HG03565 (cell line): Measurements from ENCODE around the gene KIF26B.
"Not testable (repeated sequence)": the region's sequence is repeated elsewhere in the genome, so short reads cannot be mapped to it uniquely, and the experiment has no call there.

Source experiments
- ATAC-seq: cut with Tn5 transposase; IDR thresholded peaks from one replicate; pipeline ENCODE4 v1.9.1; 2021; ENCODE audit warnings: mild to moderate bottlenecking, moderate library complexity; ENCODE audit not compliant: unreplicated experiment

KIF26B gene

GRCh38 chr1:245377854-245378253 is 223.1 kb downstream of the KIF26B start:
- no peak for ATAC-seq

DNA sequence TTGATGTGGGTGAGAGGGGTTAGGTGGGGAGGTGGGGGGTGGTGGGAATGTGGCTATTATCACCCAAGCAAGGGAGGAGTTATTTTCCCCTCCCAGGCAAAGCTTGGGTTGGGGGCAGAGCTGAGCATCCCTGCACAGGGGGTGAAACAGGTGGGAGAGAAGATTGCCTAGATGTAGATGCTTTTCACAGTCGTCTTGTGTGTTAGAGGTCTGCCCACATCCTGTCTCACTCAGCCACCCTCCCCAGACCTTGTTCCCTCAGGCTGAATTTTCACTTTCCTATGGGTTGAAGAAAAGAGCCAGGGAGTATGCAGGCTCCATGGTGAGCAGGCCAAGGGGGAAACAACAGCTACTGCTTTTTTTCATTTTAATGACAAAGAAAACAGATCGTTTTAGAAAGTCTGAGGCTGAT is 223.5 kb downstream of the KIF26B start:
- ATAC-seq: no peak

GRCh38 chr1:245378745-245379144 is 224.0 kb downstream of the KIF26B start:
- no peak for ATAC-seq

GRCh38 chr1:245380790-245381535 is 226.2 kb downstream of the KIF26B start:
- no peak for ATAC-seq

GRCh38 chr1:245382981-245383380 is 228.2 kb downstream of the KIF26B start:
- no peak for ATAC-seq

DNA sequence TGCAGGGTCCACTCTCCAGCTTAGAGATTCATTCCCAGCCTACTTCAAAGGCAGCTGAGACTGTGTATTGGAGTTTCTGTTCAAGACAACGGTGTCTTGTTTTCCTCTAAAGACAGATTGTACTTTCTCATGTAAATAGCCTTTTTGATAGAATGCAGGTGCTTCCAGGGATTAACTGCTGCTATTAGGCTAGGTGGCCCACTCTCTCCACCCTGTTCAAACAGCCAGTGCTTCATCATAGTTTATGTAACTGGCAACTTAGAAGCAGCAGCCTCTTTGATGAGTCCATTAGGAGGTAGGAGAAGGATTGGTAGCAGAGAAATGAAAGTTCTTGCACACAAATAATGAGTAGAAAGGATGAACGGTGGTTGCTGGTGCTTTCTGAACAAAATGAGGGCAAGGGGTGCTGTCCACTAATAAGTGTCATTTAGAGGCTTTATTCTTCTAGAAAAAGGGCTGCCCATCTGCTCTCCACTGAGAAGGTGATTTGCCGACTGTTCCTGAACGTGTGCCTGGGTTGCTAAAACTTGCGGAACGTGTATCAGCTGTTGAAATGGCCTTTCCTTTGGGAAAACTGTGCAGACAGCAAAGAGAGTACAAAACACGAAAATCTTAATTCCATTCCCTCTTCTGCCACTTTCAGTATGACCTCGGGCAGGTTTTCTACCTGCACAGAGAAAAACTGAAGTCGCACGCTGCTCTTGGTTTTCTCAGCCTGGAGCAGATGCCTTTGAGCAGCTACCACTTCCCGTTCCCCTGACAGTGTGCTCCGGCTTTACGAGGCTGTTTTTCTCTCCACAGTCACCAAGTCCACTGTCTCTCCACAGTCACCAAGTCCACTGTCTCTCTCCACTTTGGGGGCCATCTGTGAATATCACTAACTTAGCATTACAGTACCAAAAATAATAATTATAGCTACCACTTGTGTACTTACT is 228.9 kb downstream of the KIF26B start:
- ATAC-seq: no peak

DNA sequence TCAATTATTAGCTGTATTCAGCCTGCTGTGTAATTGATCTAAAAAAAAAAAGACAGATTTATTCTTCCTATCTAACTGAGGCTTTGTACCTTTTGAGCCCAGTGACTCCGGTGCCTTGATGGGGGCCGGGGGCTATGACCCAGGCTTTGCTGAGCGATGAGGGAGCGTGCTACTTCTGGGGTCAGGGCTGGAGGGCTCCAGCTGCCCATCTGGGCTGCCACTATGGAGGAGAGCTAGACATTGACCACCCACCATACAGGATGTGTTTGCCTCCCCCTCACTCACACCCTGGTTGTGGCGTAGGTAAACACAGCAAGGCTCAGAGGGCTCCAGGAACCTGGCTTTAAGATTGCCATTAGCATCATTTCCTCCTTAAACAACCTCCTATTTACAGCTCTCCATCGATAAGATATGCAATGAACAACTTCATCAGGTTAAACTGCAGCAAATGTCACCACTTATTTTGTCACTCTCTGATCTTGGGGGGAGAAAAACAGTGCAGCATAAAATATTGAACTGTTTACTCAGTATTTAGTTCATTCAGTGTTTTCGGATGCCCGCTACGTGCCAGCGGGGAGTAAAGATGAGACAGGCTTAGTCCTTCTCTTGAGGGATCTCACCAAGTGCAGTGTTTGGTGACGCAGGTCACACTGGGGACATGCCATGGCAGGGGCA is 231.6 kb downstream of the KIF26B start:
- ATAC-seq: no peak

- no peak for ATAC-seq
Measured at GRCh38 chr1:245388687-245389086, 233.9 kb downstream of the KIF26B start.

DNA sequence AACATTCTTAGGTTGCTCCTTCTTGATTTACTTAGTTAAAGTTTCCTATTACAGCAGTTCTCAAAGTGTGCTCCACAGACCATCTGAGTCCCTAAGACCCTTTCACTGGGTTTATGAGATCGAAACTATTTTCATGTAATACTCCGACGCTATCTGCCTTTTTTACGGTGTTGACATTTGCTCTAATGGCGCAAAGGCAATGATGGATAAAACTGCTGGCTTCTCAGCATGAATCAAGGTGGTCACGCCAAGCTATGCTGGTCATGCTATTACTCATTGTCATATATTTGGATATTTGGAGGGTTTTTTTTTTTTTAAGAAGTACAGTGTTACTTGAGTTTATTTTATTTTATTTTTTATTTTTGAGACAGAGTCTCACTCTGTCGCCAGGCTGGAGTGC is 235.1 kb downstream of the KIF26B start:
- no peak for ATAC-seq

GRCh38 chr1:245390975-245391374 is 236.2 kb downstream of the KIF26B start:
- ATAC-seq: no peak

DNA sequence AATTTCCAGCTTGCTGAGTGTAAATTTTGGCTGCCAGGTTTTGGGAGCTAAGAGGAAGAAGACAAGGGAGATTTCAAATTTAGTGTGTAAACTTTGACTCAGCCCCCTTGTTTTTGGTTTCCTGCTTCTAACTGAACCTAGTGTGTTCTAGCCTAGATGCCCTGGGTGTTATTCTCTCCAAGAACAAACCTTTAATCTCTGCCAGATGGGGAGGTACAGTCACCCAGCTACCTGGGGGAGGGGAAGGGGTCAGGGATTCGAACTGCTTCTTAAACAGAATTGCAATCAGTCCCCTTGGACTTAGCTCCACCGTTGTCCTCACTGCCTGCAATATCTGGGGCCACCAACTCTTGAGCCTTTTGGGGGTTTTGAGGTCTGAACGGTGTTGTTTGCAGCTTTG is 238.9 kb downstream of the KIF26B start:
- no peak for ATAC-seq

DNA sequence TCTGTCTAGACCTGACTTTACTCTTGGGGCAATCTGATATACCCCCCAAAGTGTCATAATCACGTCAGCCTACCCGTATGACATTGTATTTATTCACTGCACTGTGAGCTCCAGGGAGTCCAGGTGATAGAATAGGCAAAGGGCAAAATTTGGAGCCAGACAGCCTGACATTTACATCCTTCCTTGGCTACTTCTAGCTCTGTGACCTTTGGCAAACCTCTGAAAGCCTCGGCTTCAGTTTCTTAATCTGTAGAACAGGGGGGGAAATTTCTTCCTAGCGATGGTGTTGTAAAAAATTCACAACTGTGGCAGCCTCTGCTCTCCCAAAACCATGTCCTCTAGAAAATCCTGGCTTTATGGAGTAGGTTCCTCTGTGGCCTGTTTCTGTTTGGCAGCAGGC is 240.9 kb downstream of the KIF26B start:
- ATAC-seq: no peak

GRCh38 chr1:245396615-245397014 is 241.8 kb downstream of the KIF26B start:
- ATAC-seq: no peak

GRCh38 chr1:245397771-245398170 is 243.0 kb downstream of the KIF26B start:
- ATAC-seq: no peak

DNA sequence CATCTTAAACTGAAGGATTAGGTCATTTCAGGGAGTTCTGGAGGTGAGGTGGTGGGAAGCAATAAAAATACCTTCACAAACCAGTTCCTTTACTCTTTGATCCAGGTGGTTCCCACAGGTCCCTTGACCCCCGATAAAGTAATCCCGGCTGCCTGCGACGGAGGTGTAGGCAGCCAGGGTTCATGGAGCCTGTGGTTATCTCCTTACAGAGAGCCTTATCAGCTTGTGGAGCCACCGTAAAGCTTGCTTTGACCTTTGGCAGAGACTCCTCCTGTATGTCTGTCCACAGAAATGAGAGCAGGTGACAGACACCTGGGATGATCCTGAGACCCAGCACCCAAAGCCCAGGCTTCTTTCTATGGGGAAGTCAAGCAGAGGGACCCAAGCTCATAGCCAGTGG is 243.4 kb downstream of the KIF26B start:
- no peak for ATAC-seq

GRCh38 chr1:245401881-245402587 is 247.2 kb downstream of the KIF26B start:
- ATAC-seq: no peak

- not testable (repeated sequence) for ATAC-seq
Measured at GRCh38 chr1:245402998-245403397, 248.2 kb downstream of the KIF26B start.

- no peak for ATAC-seq
Measured at GRCh38 chr1:245404527-245404926, 249.7 kb downstream of the KIF26B start.

DNA sequence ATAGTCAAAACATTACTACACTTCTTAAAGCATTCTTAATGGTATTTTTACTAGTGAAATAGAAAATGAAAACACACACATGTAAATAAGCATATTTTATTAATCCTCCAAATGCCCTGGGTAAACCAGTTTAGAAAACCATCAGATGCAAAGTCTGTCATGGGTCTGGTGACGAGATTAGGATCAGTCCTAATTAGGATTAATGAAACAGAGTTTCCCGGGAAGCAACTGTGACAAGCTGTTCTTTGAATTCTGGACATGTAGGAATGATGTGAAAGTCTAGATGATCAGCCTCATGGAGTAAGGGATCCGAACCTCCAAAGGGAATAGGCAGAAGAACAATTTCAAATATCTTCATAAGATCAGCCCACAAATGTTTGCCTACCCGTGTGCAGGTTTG is 250.2 kb downstream of the KIF26B start:
- ATAC-seq: no peak

GRCh38 chr1:245406426-245406825 is 251.6 kb downstream of the KIF26B start:
- ATAC-seq: no peak

- no peak for ATAC-seq
Measured at GRCh38 chr1:245407983-245408382, 253.2 kb downstream of the KIF26B start.
